GM21390 (cell line): ENCODE measurements around the gene PLCH2.

Source experiments
- ATAC-seq: cut with Tn5 transposase; IDR thresholded peaks from one replicate; pipeline ENCODE4 v1.9.1; 2021; ENCODE audit not compliant: unreplicated experiment

Gene PLCH2

GRCh38 chr1:2460996-2461751 is 14.9 kb upstream of the PLCH2 start:
- no peak for ATAC-seq

DNA sequence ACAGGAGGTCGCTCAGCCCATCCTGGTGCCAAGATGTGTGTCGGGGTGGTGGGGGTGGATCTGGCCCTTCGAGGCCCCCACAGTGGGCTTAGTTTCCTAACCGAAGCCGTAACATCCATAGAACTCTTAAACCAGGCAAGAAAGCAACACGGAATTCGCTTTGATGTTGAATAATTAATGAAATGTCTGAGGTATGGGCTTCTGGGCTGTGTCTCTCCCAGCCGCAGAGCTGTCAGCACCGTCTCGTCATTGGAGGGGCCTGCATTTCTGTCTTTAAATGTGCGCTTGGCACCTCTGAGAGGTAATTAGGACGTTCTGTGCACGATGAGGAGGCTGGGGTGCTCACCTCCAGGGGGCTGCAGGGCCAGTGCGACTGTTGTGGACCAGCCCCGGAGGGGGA is 13.3 kb upstream of the PLCH2 start:
- no peak for ATAC-seq

DNA sequence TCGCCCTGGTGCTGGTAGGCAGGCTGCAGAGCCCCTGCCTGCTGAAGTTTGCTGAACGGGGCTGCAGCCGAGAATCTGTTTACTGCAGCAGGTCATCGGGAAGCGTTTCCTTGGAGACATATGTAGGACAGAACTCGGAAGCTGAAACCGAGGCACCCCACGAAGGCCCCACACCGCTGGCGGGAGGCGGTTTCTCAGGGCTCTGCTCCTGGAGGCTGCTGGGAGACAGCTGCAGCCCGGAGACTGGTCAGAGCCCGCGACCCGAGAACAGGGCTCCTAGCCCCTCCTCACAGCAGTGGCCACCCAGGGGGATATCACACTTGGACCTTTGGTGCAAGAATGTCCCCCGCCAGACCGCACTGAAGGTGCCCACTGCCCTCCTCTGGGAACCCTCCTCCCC is 12.7 kb upstream of the PLCH2 start:
- no peak for ATAC-seq

DNA sequence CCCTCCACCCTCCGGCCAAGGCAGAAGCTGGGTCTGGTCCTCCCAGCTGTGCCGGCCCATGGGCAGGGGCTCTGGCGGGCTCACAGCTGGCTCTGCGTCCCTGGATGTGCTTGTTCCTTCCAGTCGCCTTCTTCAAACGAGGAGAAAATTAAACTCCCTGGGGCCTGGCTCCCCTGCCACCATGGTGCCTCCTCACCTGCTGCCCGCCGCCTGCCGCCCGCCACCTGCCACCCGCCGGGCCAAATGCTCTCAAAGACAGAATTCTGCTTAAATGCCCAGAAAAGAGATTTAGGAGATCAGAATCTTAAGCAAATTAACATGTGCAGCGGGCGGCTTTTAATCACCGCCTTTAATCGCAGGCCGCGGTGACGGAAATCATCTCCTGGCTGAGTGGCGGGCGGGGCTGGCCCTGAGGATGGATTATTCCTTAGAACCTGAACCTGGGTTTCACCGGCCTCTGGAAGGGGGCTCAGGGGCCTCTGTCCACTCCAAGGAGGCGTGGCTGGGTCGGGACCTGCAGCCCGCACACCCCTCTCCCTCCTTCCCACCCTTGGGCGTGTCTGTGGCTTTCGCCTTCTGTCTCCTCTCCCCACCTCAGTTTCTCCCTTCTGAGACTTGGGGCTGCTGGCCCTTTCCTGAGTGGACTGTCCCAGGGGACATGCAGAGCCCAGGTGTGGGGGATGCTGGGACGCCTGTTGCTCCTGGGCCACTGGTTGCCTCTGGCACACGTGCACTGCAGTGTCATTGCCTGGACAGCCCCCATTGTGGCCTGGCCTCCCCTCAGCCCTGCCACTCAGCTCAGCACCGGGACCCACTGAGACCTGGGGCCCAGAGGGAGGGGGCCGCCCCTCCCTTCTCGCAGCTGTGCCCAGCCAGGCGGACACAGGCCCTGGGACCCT is 10.5 kb upstream of the PLCH2 start:
- no peak for ATAC-seq

GRCh38 chr1:2466270-2466665 is 9.8 kb upstream of the PLCH2 start:
- no peak for ATAC-seq

- ATAC-seq: no peak
Observed at GRCh38 chr1:2466958-2467554, 9.0 kb upstream of the PLCH2 start.

- no peak for ATAC-seq
Observed at GRCh38 chr1:2468041-2468472, 8.0 kb upstream of the PLCH2 start.

- ATAC-seq: no peak
Observed at GRCh38 chr1:2468540-2468939, 7.5 kb upstream of the PLCH2 start.

DNA sequence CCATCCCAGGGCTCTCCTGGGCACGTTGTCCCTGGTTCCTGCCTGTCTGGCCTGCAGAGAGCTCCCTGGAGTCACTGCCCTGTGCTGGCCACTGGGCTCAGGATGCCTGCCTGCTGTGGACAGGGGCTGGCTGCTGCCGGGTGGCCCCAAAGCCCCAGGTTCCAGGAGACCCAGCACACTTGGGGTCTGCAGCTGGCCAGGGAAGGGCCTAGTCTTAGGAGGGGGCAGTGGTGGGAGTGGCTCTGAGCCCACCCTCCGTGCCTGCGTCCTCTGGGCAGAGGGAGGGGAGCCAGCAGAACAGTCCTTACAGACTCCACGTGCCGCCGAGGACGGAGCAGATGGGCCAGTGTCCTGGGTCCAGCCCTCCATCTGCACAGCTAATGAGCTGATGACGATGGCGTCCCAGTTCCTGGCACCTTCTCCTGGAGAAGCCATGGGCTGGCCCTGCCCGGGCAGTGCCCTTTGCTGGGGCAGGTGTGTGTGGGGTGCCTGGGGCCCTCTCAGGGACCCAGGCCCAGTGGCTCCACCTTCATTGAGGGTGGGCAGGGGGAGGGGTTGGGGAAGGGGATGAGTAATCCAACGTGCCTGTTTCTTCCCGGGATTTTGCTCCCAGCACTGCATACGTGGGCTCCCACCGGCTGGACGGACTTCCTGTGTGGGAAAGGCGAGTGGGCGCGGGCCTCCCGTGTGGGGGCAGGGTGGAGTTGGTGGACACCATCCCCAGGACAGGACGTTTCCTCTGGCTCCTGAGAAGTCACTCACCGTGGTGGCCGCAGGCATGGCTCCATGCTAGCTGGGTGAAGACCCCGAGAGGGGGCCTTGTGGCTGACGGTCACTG is 6.8 kb upstream of the PLCH2 start:
- ATAC-seq: no peak

- no peak for ATAC-seq
Observed at GRCh38 chr1:2470290-2471158, 5.6 kb upstream of the PLCH2 start.

GRCh38 chr1:2471159-2471471 is 5.0 kb upstream of the PLCH2 start:
- ATAC-seq: no peak

DNA sequence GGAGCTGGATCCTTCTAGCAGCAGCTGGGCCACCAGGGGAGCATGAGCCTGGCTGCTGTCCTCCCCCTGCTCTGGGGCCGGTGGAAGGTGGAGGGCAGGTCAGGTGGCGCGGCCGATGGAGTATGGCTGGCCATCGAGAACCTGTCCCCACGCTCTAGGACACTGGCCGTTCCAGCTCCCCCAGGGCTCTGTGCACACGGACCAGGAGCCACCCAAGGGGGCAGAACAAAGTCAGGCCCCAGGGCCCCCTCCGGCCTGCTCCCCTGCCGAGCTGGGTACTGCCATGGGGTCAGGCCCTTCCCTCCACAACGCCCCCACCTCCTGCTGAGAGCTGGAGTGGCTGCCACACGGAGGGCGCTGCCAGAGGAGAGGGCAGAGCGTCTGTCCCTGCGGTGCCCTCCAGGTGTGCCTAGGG is 4.5 kb upstream of the PLCH2 start:
- ATAC-seq: no peak

DNA sequence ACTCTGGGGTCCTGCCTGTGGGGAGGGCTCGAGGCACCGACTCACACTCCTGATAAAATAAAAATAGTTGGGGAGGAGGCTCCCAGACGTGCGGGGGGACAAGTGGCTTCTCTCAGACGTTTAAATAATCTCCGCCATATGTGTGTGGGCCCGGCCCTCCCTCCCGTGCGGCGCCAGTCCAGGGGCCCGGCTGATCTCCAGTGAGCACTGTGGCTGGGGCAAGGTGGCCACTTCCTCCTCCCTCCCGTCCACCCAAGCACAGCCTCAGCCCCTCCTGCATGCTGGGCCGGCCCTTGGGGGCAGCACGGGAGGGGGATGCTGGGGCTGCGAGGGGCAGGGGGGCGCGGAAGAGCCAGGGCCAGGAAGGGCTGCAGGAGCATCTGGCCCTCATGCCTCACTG is 4.0 kb upstream of the PLCH2 start:
- ATAC-seq: no peak

GRCh38 chr1:2472561-2473177 is 3.4 kb upstream of the PLCH2 start:
- no peak for ATAC-seq

DNA sequence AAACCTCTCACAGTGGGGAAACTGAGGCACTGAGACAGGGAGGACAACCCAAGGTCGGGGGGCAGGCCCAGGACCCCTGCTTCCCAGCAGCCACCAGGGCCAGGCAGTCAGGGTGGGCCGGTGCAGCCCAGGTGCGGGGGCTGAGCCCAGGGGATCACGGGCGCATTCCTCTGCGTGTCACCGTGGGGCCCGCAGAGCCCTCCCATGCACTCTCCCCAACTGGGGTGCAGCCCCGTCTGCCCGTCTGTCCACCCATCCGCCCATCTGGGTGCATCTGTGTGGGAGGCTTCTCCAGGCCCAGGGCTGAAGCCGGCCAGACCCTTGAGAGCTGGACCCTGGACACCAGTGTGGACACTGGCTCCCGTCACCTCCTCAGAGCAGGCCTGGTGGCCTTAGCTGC is 2.9 kb upstream of the PLCH2 start:
- ATAC-seq: no peak

GRCh38 chr1:2474104-2474844 is 1.8 kb upstream of the PLCH2 start:
- ATAC-seq: no peak

DNA sequence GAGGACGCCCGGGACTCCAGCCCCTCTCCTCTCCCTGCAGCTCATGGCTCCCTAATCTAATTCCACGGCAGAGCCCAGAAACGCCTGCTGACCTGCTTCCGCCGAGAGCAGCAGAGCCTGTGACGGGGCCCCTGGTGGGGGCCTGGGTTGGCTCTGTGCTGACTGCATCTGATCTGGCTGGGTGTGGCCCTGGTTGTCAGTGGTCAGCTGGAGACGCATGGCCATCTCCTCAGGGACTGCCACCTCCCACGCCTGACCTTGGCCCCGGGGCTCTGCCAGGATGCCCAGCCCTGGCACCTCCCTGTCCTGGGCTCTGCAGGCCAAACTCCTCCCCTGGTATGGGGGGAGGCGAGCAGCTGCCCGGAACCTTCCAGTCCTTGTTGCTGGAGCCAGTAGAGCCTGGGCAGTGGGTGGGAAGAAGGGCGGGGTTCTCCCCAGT is 1.1 kb upstream of the PLCH2 start:
- ATAC-seq: no peak

DNA sequence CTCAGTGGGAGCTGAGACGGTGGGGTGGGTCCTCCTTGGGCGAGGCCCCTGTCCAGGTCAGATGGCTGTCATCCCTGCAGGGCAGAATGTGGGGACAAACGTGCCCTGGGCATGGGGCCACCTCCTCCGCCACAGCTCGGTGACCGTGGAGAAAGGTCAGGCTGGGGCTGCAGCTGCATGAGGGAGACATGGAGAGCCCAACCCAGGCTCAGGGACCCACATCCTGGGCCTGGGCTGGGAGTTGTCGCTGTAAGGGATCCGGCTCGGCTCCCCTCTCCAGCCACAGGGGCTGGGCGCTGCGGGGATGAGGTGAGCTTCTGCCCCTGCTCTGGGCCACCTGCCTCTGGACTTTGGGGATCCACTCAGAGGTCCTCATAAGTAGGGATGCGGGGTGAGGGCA is 518 bp upstream of the PLCH2 start:
- no peak for ATAC-seq

DNA sequence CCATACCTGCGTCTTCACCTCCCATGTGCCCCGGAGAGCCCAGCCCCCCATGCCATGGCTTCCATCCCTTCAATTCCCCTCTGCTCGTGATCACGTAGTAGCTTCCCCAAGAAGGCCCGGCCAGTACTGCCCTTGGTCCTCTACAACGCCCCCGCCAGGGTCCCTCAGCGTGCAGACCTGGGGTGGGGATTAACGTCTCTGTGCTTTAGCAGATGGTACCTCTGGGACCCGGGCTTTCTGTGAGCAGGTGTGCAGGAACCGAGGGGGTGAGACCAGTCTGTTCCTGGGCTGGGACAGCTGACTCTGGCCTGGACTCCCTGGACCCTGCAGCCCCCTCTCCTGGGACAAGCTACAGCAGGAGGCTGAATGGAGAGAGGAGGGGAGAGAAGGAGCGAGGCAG is 1.2 kb downstream of the PLCH2 start:
- ATAC-seq: no peak
